PC-3 (cell line): ENCODE measurements around the gene UBR3. TPM values are rescaled to one million over a fixed set of nuclear protein-coding genes. Genes with fewer than 3 reads are reported as not detected.
"Not testable (repeated sequence)": the region's sequence is repeated elsewhere in the genome, so short reads cannot be mapped to it uniquely, and the experiment has no call there.

Experiments used
- ATAC-seq: fragments of 200-7000 bp; cut with Tn5 transposase; 2 replicates; pipeline ENCODE4 v1.9.1; 2020; ENCODE audit warnings: mild to moderate bottlenecking, moderate library complexity
- BruUV-seq: library from RNA; stranded (reverse); fragments of 400-500 nt; replicated peaks from 2 replicates; lab custom pipeline; 2021; lab: Mats Ljungman, UMichigan
- CTCF ChIA-PET: fragments of 300-600 bp; sonication (Branson Sonifier 250); formaldehyde crosslinking; loops from one replicate; lab custom pipeline; 2022; ENCODE audit warnings: antibody characterized with exemption; lab: Charles Lee
- POLR2A ChIA-PET: fragments of 300-600 bp; sonication (Branson Sonifier 250); formaldehyde crosslinking; loops from one replicate; lab custom pipeline; 2022; ENCODE audit warnings: antibody characterized with exemption; ENCODE audit not compliant: unreplicated experiment; lab: Charles Lee
- DNase-seq: peaks from one replicate; pipeline ENCODE4 v3.0.0-alpha.2; 2015
- H2AFZ ChIP-seq: fragments of 300-600 bp; sonication (generic); 2 replicates; pipeline ENCODE4 v1.6.0; 2016; ENCODE audit warnings: antibody characterized with exemption, low read length
- H3F3A ChIP-seq: fragments of 300-600 bp; sonication (generic); one replicate; pipeline ENCODE4 v1.6.0; 2017; ENCODE audit warnings: antibody characterized with exemption, low read length, control low read depth, mild to moderate bottlenecking; ENCODE audit not compliant: unreplicated experiment
- H3K27ac ChIP-seq: fragments of 300-600 bp; sonication (generic); 2 replicates; pipeline ENCODE4 v1.5.1; 2016; ENCODE audit warnings: mild to moderate bottlenecking, low read length
- H3K27me3 ChIP-seq: fragments of 300-600 bp; sonication (generic); 2 replicates; pipeline ENCODE4 v1.6.1; 2016; ENCODE audit warnings: low read length, mixed read lengths
- H3K36me3 ChIP-seq: fragments of 300-600 bp; sonication (generic); 2 replicates; pipeline ENCODE4 v1.6.1; 2016; ENCODE audit warnings: low read depth, mixed run types, low read length, mixed read lengths
- H3K4me1 ChIP-seq: fragments of 300-600 bp; sonication (generic); 2 replicates; pipeline ENCODE4 v1.5.1; 2016; ENCODE audit warnings: low read length; ENCODE audit not compliant: insufficient read depth
- H3K4me2 ChIP-seq: fragments of 300-600 bp; sonication (generic); 2 replicates; pipeline ENCODE4 v1.6.0; 2016; ENCODE audit warnings: low read length
- H3K4me3 ChIP-seq: fragments of 300-600 bp; sonication (generic); 2 replicates; pipeline ENCODE4 v1.5.1; 2016; ENCODE audit warnings: mild to moderate bottlenecking, low read length, mixed read lengths
- H3K79me2 ChIP-seq: fragments of 300-600 bp; sonication (generic); 2 replicates; pipeline ENCODE4 v1.6.1; 2017; ENCODE audit warnings: low read length, mixed read lengths
- H3K9ac ChIP-seq: fragments of 300-600 bp; sonication (generic); 2 replicates; pipeline ENCODE4 v1.6.0; 2016; ENCODE audit warnings: mild to moderate bottlenecking, low read length
- H3K9me2 ChIP-seq: fragments of 300-600 bp; sonication (generic); replicated peaks from 2 replicates; pipeline ENCODE4 v1.6.1; 2016; ENCODE audit warnings: mixed run types, low read length, mixed read lengths
- H3K9me3 ChIP-seq: fragments of 300-600 bp; sonication (generic); 2 replicates; pipeline ENCODE4 v1.6.1; 2016; ENCODE audit warnings: low read length, mixed read lengths
- H4K20me1 ChIP-seq: fragments of 300-600 bp; sonication (generic); 2 replicates; pipeline ENCODE4 v1.6.1; 2016; ENCODE audit warnings: low read length, mixed read lengths
- CTCF ChIP-seq: fragments of 300-600 bp; sonication (generic); conservative IDR thresholded peaks from 2 replicates; pipeline ENCODE4 v1.5.1; 2017; ENCODE audit warnings: antibody characterized with exemption, low read depth, mild to moderate bottlenecking, low read length
- EZH2 ChIP-seq: fragments of 300-600 bp; sonication (generic); IDR thresholded peaks from one replicate; pipeline ENCODE4 v1.6.1; 2017; ENCODE audit warnings: antibody characterized with exemption, mild to moderate bottlenecking, low read length; ENCODE audit not compliant: unreplicated experiment
- EZH2phosphoT487 ChIP-seq: fragments of 300-600 bp; sonication (generic); IDR thresholded peaks from 2 replicates; pipeline ENCODE4 v1.6.1; 2018; ENCODE audit warnings: mild to moderate bottlenecking, antibody characterized with exemption, low read length, borderline replicate concordance
- intact Hi-C: fragments of 100-400 bp; cut with micrococcal nuclease; formaldehyde crosslinking; loops from 2 replicates; pipeline ENCODE4 v1.9.0; 2023
- total RNA-seq: library from RNA; depleted of rRNA; stranded (reverse); fragments of >200 nt; gene quantifications from 2 replicates; pipeline ENCODE4 v1.2.3, GENCODE V29; 2014

The UBR3 gene
- total RNA-seq, 1 experiment from 2014 or later = 30.9 TPM

GRCh38 chr2:169933124-169933711 is 106.0 kb downstream of the UBR3 start:
- Histone ChIP-seq H4K20me1 (no peaks in the 10 kb centered on the region), H3K4me3 (no peak overlapping the region), H3K9me3 (no peaks in the 10 kb centered on the region), H3K4me1 (no peaks in the 10 kb centered on the region), H3K9me2 (no peaks in the 10 kb centered on the region), H2AFZ (no peak overlapping the region), H3F3A (no peaks in the 10 kb centered on the region), H3K9ac (no peak overlapping the region), H3K4me2 (no peak overlapping the region), H3K36me3 (peaks cover 10% of the 10 kb centered on the region; the same call in 1 of the 2 replicates), H3K27me3 (no peaks in the 10 kb centered on the region), H3K27ac (no peak overlapping the region), H3K79me2 (no peaks in the 10 kb centered on the region)
- TF ChIP-seq CTCF = peak; percentile 77
- TF ChIP-seq EZH2 = no peak
- DNase-seq (peak; percentile 70), ATAC-seq (peak; percentile 37; the same call in 1 of the 2 replicates)
- POLR2A ChIA-PET = no interaction called here
- no TSS peak for BruUV-seq
- intact Hi-C loops = loop anchor here (2.0 to 5.0 kb wide), 2 partner anchors 304 to 429 kb away; no protein-coding TSS in a partner anchor
- CTCF ChIA-PET = no interaction called here

GRCh38 chr2:169936652-169937051 is 109.4 kb downstream of the UBR3 start:
- H3K27me3 ChIP-seq, DNase-seq, H3K4me2 ChIP-seq, H3K27ac ChIP-seq, CTCF ChIA-PET, BruUV-seq, intact Hi-C loops, POLR2A ChIA-PET, H3K4me1 ChIP-seq, H2AFZ ChIP-seq, H3K9me3 ChIP-seq, H3K4me3 ChIP-seq, H3K79me2 ChIP-seq, H3K9ac ChIP-seq, ATAC-seq, H3K9me2 ChIP-seq, H3F3A ChIP-seq, H4K20me1 ChIP-seq: not testable (repeated sequence)
- peaks cover 11% of the 10 kb centered on the region; the same call in 1 of the 2 replicates for H3K36me3 ChIP-seq

GRCh38 chr2:169945515-169945914 is 118.3 kb downstream of the UBR3 start:
- BruUV-seq = no TSS peak
- DNase-seq (no peak), ATAC-seq (no peak)
- Histone ChIP-seq H3K36me3 (peaks cover 9% of the 10 kb centered on the region), H3K9me3 (no peaks in the 10 kb centered on the region), H3K9me2 (no peaks in the 10 kb centered on the region), H3K27ac (no peak overlapping the region), H3F3A (no peaks in the 10 kb centered on the region), H2AFZ (no peak overlapping the region), H4K20me1 (no peaks in the 10 kb centered on the region), H3K9ac (no peak overlapping the region), H3K27me3 (no peaks in the 10 kb centered on the region), H3K4me3 (no peak overlapping the region), H3K4me1 (no peaks in the 10 kb centered on the region), H3K79me2 (no peaks in the 10 kb centered on the region), H3K4me2 (no peak overlapping the region)
- POLR2A ChIA-PET = no interaction called here
- CTCF ChIA-PET = no interaction called here
- TF ChIP-seq CTCF = no peak
- TF ChIP-seq EZH2 = no peak
- TF ChIP-seq EZH2phosphoT487 = no peak
- intact Hi-C loops = no loop called here
